Panc1 (cell line): ENCODE results near the gene SMIM24.

Experiments used
- TF ChIP-seq, protein P1 (sequence below): fragments of 450-650 bp; IDR thresholded peaks from 2 replicates; pipeline ENCODE4 v1.5.1; 2017; ENCODE audit warnings: mild to moderate bottlenecking
- TF ChIP-seq, protein P2 (sequence below), 2 experiments: IDR thresholded peaks; 2 replicates each; pipeline ENCODE4 v1.6.1; 2011 to 2012; ENCODE audit warnings: low read depth in 2 of 2, control low read depth in 1 of 2, low read length in 1 of 2, mild to moderate bottlenecking in 1 of 2, moderate library complexity in 1 of 2; ENCODE audit not compliant: insufficient read depth in 1 of 2

DNA sequence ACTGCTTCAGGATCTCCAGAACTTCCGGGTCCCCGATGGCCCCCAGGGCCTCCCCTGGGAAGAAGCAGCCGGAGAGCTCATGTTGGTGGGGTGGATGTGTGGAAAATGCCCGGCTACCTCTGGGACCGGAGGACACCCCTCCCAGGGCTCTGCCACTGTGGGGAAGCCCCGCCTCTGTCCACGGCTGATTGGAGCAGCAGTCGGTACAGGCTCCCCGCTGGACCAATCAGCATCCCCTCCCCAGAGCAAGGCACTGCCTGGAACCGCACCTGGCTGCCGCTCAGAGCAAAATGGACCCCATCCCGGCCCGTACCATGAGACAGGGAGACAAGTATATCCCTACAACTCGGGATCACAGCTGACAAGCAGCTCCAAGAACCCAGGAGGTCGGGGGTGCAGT lies 13.7 kb upstream of the SMIM24 start:
- TF ChIP-seq, protein P1, sequence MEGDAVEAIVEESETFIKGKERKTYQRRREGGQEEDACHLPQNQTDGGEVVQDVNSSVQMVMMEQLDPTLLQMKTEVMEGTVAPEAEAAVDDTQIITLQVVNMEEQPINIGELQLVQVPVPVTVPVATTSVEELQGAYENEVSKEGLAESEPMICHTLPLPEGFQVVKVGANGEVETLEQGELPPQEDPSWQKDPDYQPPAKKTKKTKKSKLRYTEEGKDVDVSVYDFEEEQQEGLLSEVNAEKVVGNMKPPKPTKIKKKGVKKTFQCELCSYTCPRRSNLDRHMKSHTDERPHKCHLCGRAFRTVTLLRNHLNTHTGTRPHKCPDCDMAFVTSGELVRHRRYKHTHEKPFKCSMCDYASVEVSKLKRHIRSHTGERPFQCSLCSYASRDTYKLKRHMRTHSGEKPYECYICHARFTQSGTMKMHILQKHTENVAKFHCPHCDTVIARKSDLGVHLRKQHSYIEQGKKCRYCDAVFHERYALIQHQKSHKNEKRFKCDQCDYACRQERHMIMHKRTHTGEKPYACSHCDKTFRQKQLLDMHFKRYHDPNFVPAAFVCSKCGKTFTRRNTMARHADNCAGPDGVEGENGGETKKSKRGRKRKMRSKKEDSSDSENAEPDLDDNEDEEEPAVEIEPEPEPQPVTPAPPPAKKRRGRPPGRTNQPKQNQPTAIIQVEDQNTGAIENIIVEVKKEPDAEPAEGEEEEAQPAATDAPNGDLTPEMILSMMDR = no peak
- TF ChIP-seq, protein P2, sequence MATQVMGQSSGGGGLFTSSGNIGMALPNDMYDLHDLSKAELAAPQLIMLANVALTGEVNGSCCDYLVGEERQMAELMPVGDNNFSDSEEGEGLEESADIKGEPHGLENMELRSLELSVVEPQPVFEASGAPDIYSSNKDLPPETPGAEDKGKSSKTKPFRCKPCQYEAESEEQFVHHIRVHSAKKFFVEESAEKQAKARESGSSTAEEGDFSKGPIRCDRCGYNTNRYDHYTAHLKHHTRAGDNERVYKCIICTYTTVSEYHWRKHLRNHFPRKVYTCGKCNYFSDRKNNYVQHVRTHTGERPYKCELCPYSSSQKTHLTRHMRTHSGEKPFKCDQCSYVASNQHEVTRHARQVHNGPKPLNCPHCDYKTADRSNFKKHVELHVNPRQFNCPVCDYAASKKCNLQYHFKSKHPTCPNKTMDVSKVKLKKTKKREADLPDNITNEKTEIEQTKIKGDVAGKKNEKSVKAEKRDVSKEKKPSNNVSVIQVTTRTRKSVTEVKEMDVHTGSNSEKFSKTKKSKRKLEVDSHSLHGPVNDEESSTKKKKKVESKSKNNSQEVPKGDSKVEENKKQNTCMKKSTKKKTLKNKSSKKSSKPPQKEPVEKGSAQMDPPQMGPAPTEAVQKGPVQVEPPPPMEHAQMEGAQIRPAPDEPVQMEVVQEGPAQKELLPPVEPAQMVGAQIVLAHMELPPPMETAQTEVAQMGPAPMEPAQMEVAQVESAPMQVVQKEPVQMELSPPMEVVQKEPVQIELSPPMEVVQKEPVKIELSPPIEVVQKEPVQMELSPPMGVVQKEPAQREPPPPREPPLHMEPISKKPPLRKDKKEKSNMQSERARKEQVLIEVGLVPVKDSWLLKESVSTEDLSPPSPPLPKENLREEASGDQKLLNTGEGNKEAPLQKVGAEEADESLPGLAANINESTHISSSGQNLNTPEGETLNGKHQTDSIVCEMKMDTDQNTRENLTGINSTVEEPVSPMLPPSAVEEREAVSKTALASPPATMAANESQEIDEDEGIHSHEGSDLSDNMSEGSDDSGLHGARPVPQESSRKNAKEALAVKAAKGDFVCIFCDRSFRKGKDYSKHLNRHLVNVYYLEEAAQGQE (IDR thresholded peaks at IDR 0.05; ENCODE audit: insufficient read depth in 1 of 2, low read depth in 2 of 2, low read length in 1 of 2) = no peak
